Stimulated activated CD8-positive, alpha-beta memory T cell treated with anti-CD3 and anti-CD28 coated beads, Interleukin-15, amount 100 ng/mL, for 24 hours (primary cell): ENCODE results near the gene HTATSF1.

Source experiments
- DNase-seq: peaks from one replicate; pipeline ENCODE4 v3.0.0-alpha.2; 2020; ENCODE audit warnings: low read depth

The HTATSF1 gene, protein sequence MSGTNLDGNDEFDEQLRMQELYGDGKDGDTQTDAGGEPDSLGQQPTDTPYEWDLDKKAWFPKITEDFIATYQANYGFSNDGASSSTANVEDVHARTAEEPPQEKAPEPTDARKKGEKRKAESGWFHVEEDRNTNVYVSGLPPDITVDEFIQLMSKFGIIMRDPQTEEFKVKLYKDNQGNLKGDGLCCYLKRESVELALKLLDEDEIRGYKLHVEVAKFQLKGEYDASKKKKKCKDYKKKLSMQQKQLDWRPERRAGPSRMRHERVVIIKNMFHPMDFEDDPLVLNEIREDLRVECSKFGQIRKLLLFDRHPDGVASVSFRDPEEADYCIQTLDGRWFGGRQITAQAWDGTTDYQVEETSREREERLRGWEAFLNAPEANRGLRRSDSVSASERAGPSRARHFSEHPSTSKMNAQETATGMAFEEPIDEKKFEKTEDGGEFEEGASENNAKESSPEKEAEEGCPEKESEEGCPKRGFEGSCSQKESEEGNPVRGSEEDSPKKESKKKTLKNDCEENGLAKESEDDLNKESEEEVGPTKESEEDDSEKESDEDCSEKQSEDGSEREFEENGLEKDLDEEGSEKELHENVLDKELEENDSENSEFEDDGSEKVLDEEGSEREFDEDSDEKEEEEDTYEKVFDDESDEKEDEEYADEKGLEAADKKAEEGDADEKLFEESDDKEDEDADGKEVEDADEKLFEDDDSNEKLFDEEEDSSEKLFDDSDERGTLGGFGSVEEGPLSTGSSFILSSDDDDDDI

DNA sequence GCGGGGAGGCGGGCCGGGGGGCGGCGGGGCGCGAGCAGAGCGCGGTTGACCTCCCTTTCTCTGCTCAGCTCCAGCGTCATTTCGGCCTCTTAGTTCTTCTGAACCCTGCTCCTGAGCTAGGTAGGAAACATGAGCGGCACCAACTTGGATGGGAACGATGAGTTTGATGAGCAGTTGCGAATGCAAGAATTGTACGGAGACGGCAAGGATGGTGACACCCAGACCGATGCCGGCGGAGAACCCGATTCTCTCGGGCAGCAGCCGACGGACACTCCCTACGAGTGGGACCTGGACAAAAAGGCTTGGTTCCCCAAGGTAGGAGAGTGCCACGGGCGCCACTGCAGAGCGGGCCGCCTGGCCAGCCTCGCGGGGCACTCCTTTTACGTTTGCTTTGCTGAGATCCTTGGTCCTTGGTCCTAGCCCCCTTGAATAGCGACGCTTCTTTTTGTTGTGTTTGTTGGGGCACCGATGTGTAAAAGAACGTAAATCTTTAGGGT lies at the start of gene HTATSF1:
Gene HTATSF1, plus strand, starts transcription at position 37 of the 497 bp plus-strand sequence. Its CDS starts 93 bp downstream, at position 130.
- DNase-seq, result no peak

DNA sequence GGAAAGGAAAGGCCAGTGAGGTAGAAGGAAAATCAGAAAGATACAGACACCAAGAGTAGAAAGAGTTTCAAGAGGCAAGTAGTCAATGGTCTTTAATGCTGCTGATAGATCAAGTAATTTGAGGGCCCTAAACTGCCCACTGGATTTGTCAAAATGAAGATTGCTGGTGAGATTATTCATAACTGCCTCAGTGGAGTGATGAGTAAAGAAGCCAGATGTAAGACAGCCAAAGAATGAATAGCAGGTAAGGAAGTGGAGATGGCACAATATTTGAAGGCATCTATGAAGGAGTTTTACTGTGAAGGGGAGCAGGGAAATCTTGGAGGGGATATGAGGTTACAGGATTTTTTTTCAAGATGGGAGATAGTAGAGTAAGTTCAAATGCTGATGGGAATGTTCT lies 49.4 kb upstream of the HTATSF1 start:
- DNase-seq, result no peak

DNA sequence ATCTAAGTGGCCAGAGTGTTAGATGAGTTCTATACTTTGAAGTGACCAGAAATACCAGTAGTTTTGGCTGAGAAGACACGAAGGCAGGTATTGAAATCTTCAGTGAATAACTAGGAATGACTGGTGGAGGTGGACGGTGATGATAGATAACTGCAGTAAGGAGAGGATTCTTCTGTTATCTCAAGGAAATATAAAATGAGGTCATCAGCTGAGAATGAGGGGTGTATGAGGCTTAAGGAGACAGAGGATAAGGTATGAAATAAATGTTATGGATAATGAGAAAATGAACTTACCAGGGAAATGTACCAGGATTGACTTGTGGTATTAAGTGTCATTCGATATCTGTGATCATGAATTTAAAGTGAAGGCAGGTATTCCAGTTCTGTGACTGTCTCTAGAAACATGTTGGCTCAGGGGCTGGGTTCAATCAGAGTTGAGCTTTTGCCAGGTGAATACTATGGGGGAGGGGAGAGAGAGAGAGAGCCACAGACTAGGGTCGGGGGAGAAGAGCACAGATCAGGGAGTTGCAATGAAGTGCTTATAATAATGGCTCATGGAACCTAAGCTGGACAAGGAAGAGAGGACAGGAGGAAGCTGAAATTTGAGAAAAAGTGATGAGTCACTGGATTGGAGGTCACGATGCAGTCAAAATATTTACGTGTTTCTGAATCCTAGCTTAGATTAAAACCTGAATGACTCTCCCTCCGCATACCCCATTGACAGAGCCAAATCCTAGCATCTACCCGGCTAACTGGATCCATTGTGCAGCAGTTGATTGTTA lies 47.2 kb upstream of the HTATSF1 start:
- DNase-seq, result no peak

DNA sequence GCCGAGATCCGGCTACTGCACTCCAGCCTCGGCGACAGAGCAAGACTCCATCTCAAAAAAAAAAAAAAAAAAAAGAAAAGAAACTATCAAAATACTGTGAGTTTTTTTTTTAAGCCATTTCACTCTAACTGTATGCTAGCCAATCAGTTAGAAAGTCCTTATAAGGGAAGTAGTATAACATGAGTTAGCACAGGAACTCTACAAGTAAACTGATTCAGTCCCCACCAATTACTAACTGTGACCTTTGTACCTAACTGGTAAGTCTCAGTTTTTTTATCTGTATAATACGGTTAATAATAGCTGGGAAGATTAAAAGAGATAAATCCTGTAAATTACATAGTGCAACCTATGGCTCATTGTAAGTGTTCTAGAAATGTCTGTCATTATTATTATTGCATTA lies 44.8 kb upstream of the HTATSF1 start:
- no peak for DNase-seq

DNA sequence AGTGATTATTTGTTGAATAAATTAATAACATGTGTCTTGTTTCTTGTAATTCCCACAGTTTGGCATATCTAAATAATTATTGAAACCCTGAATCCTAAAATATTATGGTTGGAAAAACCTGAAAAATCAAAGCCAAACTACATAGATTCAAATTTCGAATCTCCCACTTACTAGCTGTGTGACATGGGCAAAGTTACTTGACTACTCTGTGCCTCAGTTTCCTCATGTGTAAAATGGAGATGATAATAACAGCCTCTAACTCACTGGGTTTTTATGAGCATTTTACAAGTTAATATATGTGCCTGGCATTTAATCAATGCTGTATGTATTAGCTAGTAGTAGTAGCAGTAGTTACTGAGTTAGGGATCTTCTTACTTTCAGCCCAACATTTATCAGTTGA lies 44.3 kb upstream of the HTATSF1 start:
- DNase-seq, result no peak

DNA sequence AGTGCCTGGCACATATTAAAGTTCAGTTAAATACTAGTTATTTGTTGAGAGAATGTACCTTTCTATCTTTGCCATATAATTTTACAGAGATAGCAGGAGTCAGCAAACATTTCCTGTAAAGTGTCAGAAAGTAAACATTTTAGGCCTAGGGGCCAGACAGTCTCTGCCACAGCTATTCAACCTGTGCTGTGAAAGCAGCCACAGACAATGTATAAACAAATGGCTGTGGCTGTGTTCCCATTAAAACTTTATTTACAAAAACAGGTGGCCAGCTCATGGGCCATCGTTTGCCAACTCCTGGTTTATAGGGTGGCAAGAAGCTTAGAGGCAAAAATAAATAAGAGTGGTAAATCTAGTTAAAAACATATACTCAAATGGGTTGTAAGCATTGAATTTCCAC lies 43.6 kb upstream of the HTATSF1 start:
- DNase-seq, result no peak

DNA sequence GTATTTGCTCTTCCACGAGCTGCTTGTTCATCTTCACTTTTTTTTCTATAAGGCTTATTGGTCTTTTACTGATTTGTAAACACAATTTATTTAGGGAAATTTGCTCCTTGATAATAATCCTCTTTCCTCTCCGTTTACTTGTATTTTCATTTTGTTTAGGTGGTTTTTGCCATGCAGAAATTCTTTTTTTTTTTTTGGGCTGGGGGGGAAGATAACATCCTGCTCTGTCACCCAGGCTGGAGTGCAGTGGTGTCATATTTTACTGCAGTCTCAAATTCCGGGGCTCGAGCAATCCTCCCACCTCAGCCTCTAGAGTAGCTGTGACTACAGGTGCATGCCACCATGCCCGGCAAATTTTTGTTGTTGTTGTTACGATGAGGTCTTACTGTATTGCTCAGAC lies 41.3 kb upstream of the HTATSF1 start:
- DNase-seq, result no peak

DNA sequence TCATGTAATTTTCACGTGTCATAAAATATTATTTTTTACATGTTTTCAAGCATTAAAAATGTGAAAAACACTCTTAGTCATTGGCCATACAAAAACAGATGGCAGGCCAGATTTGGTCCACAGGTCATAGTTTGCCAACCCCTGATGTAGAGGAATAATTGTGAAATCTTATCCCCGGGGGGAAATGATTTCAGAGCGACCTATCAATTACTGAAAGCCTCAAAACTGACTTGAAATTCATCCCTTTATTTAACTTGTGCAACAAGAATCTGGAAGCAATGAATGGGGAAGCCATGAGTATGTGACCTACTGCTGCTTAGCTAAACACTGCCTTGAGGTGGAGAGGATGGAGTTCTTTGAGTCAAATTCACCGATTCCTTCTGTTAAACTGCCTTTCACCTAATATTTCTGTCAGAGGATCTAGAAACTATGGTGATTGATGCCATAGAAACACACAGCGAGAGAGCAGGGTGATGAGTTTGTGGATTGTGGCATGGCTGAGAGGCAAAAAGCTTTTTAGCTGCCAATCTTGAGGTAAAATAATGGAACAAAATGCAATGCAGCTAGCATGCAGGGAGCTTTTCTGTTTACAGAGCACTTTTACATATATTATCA lies 40.0 kb upstream of the HTATSF1 start:
- DNase-seq, result no peak

DNA sequence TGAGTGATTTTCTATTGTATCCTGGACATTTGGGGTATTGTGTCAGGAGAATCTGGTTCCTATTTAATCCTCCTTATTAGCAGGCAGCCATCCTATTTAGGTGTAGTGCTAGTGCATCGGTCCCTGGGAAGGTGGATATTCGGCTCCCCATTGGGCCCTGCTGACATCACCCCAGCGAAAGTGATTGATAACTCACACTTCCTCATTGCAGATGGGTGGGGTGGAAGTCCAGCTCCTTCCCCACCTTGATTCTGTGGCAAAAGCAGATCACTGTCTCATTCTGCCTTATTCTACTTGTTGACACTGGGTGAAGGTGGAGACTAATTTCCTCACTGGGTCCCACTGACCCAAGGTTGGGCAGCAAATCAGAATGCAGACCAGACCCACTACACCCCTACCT lies 32.8 kb upstream of the HTATSF1 start:
- no peak for DNase-seq

DNA sequence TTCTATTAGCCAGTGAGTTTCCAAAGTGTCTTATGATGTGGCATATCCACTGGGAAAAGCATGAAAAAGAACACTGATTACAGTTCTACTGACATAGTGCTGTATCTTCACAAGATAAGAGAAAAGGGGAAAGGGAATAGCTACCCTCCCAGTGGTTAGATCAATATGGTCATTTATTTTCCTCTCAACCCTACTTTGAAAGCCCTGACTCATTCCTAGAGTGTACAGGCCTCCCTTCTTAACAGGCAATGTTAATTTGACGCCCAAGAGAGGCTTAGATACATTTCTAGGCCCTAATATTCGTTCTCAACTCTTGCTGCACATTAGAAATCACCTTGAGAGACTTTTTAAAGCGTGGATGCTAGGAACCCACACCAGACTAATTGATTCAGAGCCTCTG lies 30.1 kb upstream of the HTATSF1 start:
- no peak for DNase-seq

DNA sequence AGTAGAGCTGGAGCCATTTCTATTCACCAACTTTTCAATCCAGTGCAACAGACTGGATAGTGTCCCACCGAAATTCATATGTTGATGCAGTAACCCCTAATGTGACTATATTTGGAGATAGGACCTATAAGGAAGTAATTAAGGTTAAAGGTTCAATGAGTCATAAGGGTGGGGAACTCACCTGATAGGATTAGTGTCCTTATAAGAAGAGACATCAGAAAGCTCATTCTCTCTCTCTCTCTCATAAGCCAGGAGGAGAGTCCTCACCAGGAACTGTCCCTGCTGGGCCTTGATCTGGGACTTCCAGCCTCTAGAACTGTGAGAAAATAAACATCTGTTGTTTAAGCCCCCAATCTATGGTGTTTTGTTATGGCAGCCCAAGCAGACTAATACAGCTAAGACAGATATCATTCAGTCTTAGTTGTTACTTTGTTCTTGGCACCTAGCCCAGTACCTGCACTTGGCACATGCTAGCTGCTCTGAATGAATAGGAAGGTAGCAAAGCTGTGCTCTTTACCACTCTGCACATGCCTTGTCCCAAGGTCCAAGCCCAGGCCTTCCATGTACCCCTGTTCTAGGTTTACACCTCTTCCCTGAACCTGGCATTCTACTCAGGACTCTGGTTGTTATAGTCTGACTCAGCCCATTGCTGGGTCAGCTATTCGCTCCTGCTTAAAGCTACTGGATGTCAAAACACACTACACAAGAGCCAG lies 28.8 kb upstream of the HTATSF1 start:
- DNase-seq, result no peak

DNA sequence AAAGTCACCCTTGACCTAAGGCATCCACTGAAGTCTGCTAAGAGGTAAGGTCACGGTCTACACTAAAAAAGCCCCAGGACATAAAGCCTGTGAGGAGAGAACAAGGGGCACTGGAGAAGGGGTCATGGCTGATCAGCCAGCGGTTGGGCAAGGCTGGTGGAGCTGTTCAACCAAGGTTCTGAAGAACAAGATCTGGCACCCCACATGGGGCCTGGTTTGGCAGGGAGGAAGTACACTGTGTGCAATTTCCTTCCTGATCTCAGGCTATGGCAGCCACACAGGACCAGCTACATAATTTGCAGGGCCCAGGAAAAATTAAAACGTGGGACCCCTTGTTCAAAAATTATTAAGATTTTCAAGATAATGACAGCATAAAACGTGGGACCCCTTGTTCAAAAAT lies 23.7 kb upstream of the HTATSF1 start:
- no peak for DNase-seq

DNA sequence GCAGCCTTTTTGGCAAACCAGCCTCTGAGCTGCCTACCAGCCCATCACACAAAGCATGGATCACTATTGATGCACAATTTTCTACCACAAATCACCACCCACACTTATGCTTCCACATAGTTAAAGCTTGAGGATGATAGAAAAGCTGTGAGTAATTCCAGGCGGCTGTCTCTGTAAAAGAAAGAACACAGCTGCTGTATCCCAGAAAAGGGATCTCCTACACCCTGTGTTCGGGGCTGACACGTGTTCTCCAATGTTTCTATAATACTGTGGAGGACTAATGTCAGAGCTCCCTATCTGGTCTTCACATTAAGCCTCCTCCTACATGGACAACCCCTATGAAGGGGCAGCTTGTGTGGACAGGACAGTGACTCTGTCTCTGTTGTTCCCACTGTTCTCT lies 22.2 kb upstream of the HTATSF1 start:
- DNase-seq, result no peak

DNA sequence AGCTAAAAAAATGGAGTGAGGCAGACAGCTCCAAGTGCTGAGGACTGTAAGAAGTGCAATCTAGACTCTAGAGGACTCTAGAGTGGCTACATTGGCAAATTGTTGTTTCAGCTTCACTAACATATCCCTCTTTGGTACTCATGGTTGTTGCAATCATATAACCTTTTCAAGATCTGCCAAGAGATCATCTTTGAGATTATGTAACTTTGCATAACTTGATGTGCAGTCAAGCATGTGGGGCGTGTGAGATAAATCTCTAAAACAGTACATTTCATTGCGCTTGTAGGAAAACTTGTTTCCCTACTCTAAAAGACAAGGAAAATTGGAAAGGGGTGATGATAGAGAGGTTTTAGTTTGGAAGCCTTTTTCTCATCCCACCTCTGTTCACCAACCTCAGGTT lies 20.9 kb upstream of the HTATSF1 start:
- DNase-seq, result no peak

DNA sequence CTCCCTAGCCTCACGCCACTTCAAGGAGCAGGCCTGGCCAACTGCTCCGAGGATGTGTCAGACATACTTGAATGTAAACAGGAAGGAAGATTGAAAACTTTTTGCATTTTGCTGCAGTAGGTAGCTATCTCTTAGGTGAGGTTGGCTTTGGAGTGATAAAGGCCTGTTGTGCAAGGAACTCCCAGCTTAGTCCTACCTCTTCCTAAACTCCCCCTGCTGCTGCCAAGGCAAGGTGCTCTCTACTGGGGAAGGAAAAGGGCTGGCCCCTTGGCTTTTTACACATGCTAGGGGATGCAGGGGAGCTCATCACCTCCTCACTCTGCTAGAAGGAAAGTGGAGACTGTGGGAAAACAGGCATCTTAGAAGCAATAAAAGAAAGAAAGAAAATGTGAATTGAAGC lies 20.4 kb upstream of the HTATSF1 start:
- DNase-seq, result no peak

DNA sequence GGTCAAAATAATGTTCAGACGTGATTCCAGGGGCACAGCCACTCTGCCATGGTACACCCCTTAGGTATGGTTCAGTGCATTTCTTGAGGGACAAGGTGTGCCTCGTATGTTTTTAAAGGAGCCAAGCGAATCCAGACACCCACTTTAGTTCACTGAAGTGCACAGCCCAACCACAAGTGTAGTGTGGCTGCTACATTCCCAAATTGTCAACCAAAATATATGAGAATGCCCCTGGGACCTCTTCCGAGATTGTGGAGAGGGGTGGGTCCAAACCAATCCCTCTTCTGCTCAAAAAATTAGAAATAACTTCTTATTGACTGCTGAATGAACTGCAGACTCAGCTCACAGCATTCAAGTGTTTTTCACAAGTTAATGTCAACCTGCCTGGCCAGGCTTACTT lies 17.0 kb upstream of the HTATSF1 start:
- DNase-seq, result no peak

DNA sequence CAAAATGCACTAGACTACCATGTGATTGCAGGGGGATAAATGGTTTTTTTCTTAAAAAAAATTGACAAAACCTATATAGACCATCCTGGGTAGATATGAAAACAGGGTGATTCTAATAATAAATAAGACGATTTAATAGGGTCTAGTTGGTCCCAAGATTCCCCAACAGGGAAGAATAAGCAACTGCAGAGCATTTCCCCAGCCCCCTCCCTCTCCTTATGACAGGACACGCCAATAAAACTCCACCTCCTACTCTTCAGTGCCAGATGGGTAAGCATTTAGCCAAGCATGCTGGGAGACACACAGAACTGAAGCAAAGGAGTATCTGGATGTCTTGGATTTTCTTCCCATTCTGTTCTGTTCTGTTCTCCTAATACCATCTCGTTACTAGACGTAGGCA lies 9.7 kb upstream of the HTATSF1 start, which contains the start of gene BRS3:
Gene BRS3, plus strand, starts transcription at position 301 of the 400 bp plus-strand sequence. CDS start 168 bp downstream, outside the sequence.
- DNase-seq, result no peak

DNA sequence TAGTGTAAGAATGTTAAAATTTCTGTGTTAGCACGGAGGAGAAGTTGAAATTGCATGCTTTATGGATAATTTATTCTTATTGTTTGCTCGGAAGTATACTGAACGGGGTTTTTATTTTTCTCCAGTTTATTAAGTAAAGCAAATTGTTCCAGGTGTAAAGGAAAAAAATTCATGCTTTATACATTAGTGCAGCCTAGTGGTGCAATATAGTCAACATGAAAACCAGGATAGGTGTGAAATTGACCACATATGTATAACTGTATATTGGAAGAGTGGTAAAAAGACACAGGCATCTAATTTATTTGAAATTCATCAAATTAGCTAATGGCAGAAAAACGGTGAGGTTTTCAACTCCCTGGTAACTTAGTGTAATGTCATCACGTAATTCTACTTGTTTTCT lies 8.7 kb upstream of the HTATSF1 start:
- no peak for DNase-seq

DNA sequence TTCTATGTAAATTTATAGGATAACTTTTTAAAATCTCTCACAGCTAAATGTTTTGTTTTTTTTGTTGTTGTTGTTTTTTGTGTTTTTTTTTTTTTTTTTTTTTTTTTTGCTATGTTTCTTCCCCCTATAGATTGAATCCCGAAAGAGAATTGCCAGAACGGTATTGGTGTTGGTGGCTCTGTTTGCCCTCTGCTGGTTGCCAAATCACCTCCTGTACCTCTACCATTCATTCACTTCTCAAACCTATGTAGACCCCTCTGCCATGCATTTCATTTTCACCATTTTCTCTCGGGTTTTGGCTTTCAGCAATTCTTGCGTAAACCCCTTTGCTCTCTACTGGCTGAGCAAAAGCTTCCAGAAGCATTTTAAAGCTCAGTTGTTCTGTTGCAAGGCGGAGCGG lies 5.6 kb upstream of the HTATSF1 start:
- no peak for DNase-seq

DNA sequence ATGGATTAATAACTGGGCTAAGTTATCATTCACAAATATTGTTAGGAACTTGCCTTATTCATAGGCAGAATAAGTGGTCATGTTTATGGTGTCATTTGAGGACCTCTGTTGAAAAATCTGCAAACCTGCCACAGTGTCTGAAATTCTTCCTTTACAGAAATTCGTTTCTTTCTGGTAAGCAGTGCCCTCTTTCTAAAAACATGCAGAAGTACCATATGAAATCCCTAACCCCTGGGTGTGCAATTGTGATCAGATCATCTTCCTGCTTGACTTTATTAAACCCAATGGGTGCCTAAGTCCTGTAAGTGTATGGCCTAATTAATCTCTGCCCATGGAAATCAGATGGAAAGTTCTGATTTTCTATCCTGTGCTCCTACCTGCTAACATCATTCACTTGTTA lies 4.4 kb upstream of the HTATSF1 start:
- DNase-seq, result no peak

DNA sequence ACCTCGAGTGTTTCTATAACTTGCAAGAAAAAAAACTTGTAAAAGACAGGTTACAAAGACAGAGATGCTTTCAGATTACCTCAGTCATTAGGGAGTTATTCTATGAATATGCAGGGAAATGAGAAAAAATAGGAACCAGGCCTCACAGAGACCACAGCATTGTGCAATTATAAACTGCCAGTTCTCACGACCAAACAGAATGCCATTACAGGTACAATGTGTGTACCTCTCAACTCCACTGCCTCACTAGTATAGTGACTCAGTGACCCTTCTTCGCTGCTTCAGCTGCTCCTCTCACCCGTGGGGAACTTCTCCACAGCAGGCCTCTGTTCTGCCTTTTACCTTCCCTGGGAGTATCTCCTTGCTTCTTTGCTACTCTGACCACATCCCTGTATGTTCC lies 2.3 kb upstream of the HTATSF1 start:
- DNase-seq, result no peak
